ENCODE results near the gene CCDC50. TPM values are rescaled to one million over a fixed set of nuclear protein-coding genes. Genes with fewer than 3 reads are reported as not detected.
A peak's percentile ranks its signal among the peaks of the same experiment; 100 is the strongest.

Gene CCDC50
- total and polyA plus RNA-seq, 7 donors = 20.8 to 128 (median 103) TPM

- Histone ChIP-seq H3K9me3 (no peaks in the 10 kb centered on the region), H3K4me1 (peaks cover 2 to 95% (median 76%) of the 10 kb centered on the region in 4 donors), H3K27ac (no peak overlapping the region), H3K4me3 (no peak overlapping the region), H3K27me3 (no peaks in the 10 kb centered on the region), H3K36me3 (no peaks in the 10 kb centered on the region)
- intact Hi-C loops (cut with DNase I) = no loop called here
- TF ChIP-seq CTCF (IDR thresholded peaks at IDR 0.05) (no peak), POLR2AphosphoS5 (IDR thresholded peaks at IDR 0.05) (no peak), EP300 (IDR thresholded peaks at IDR 0.05) (no peak), POLR2A (IDR thresholded peaks at IDR 0.05) (no peak)
- no peak for DNase-seq
- WGBS, 2 donors = 93 to 94% methylated on average over 1 of the region's 1 CpG
Observed at GRCh38 chr3:191348098-191348497, 18.9 kb downstream of the CCDC50 start.

- Histone ChIP-seq H3K36me3 (no peaks in the 10 kb centered on the region), H3K9me3 (no peaks in the 10 kb centered on the region), H3K4me3 (peak overlapping the region in 1 of 4 donors; percentile 1), H3K27me3 (no peaks in the 10 kb centered on the region), H3K27ac (peak overlapping the region; percentile 29 to 65 (median 52)), H3K4me1 (peaks cover 2 to 98% (median 72%) of the 10 kb centered on the region in 4 donors)
- 75 to 77% methylated on average over 5 of the region's 5 CpGs for WGBS, 2 donors
- intact Hi-C loops (cut with DNase I) = no loop called here
- TF ChIP-seq POLR2A (IDR thresholded peaks at IDR 0.05) (no peak), CTCF (IDR thresholded peaks at IDR 0.05) (no peak), POLR2AphosphoS5 (IDR thresholded peaks at IDR 0.05) (peak in 1 of 4 donors; percentile 24), EP300 (IDR thresholded peaks at IDR 0.05) (no peak)
- no peak for DNase-seq
Observed at GRCh38 chr3:191350396-191351090, 21.3 kb downstream of the CCDC50 start.

- DNase-seq = no peak
- H3K36me3 ChIP-seq = no peaks in the 10 kb centered on the region
- H3K27ac ChIP-seq = peak overlapping the region in 2 of 4 donors; percentile 39 to 42
- no peaks in the 10 kb centered on the region for H3K27me3 ChIP-seq
- H3K4me1 ChIP-seq = peaks cover 2 to 98% (median 76%) of the 10 kb centered on the region in 4 donors
- intact Hi-C loops (cut with DNase I) = no loop called here
- WGBS, 2 donors = 69 to 86% methylated on average over 1 of the region's 1 CpG
- H3K9me3 ChIP-seq = no peaks in the 10 kb centered on the region
- H3K4me3 ChIP-seq = no peak overlapping the region
- TF ChIP-seq CTCF (IDR thresholded peaks at IDR 0.05) = no peak
- TF ChIP-seq EP300 (IDR thresholded peaks at IDR 0.05) = no peak
- TF ChIP-seq POLR2AphosphoS5 (IDR thresholded peaks at IDR 0.05) = no peak
- no peak for TF ChIP-seq POLR2A (IDR thresholded peaks at IDR 0.05)
Observed at GRCh38 chr3:191352014-191352413, 22.8 kb downstream of the CCDC50 start.

GRCh38 chr3:191353022-191353777, 24.0 kb downstream of the CCDC50 start:
- WGBS, 2 donors = 18 to 63% methylated on average over 7 of the region's 7 CpGs
- Histone ChIP-seq H3K36me3 (peaks cover 0 to 4% (median 0%) of the 10 kb centered on the region in 4 donors), H3K27ac (peak overlapping the region in 3 of 4 donors; percentile 25 to 42 (median 39)), H3K27me3 (no peaks in the 10 kb centered on the region), H3K9me3 (no peaks in the 10 kb centered on the region), H3K4me3 (no peak overlapping the region), H3K4me1 (peaks cover 2 to 90% (median 73%) of the 10 kb centered on the region in 4 donors)
- intact Hi-C loops (cut with DNase I) = no loop called here
- no peak for DNase-seq
- TF ChIP-seq POLR2A (IDR thresholded peaks at IDR 0.05) (no peak), CTCF (IDR thresholded peaks at IDR 0.05) (no peak), EP300 (IDR thresholded peaks at IDR 0.05) (no peak), POLR2AphosphoS5 (IDR thresholded peaks at IDR 0.05) (no peak)
